ENCODE results near the gene OR2Z1.

- no peak for TF ChIP-seq CTCF (IDR thresholded peaks at IDR 0.05)
- TF ChIP-seq POLR2A (IDR thresholded peaks at IDR 0.05): no peak
These were observed 48.0 kb upstream of the OR2Z1 start for GRCh38 chr19:8673276-8673891.
